DMS79 (cell line): ENCODE measurements around the gene POLDIP2.
A peak's percentile ranks its signal among the peaks of the same experiment; 100 is the strongest.

Experiments
- DNase-seq: peaks from one replicate; lab custom pipeline; 2025; lab: John Stamatoyannopoulos, UW

Gene POLDIP2

GRCh38 chr17:28357061-28357900 is at the start of gene POLDIP2:
Gene POLDIP2 (minus strand): TSS chr17:28357527. CDS start chr17:28357448, 79 bp downstream.
- DNase-seq = peak; percentile 84

GRCh38 chr17:28406473-28406814 is 49.1 kb upstream of the POLDIP2 start:
- DNase-seq = peak; percentile 54

GRCh38 chr17:28405632-28406472 is 48.5 kb upstream of the POLDIP2 start, which contains the start of gene SLC46A1:
Gene SLC46A1 (minus strand): TSS chr17:28406212. CDS start chr17:28406114, 98 bp downstream.
- peak; percentile 56 for DNase-seq

- no peak for DNase-seq
Measured at GRCh38 chr17:28404812-28405570, 47.7 kb upstream of the POLDIP2 start.

- DNase-seq = no peak
Measured at GRCh38 chr17:28404461-28404811, 47.1 kb upstream of the POLDIP2 start.

- no peak for DNase-seq
Measured at GRCh38 chr17:28404007-28404406, 46.7 kb upstream of the POLDIP2 start.

GRCh38 chr17:28402844-28403243 is 45.5 kb upstream of the POLDIP2 start:
- DNase-seq = no peak

- DNase-seq = no peak
Measured at GRCh38 chr17:28402224-28402630, 44.9 kb upstream of the POLDIP2 start.

GRCh38 chr17:28399808-28400207 is 42.5 kb upstream of the POLDIP2 start:
- no peak for DNase-seq

- DNase-seq = no peak
Measured at GRCh38 chr17:28398280-28398981, 41.1 kb upstream of the POLDIP2 start.

GRCh38 chr17:28397687-28398279 is 40.5 kb upstream of the POLDIP2 start:
- DNase-seq = no peak

- no peak for DNase-seq
Measured at GRCh38 chr17:28397275-28397674, 39.9 kb upstream of the POLDIP2 start.

GRCh38 chr17:28396635-28397239 is 39.4 kb upstream of the POLDIP2 start:
- DNase-seq = no peak

- no peak for DNase-seq
Measured at GRCh38 chr17:28395968-28396367, 38.6 kb upstream of the POLDIP2 start.

- no peak for DNase-seq
Measured at GRCh38 chr17:28395426-28395825, 38.1 kb upstream of the POLDIP2 start.

GRCh38 chr17:28394337-28395116 is 37.2 kb upstream of the POLDIP2 start:
- DNase-seq = no peak

GRCh38 chr17:28392491-28392890 is 35.2 kb upstream of the POLDIP2 start:
- DNase-seq = no peak

- DNase-seq = no peak
Measured at GRCh38 chr17:28391401-28391800, 34.1 kb upstream of the POLDIP2 start.

- no peak for DNase-seq
Measured at GRCh38 chr17:28390984-28391383, 33.7 kb upstream of the POLDIP2 start.

- no peak for DNase-seq
Measured at GRCh38 chr17:28390563-28390962, 33.2 kb upstream of the POLDIP2 start.
